Liver (tissue), 9 donors: ENCODE results near the gene HEPN1. TPM values are rescaled to one million over a fixed set of nuclear protein-coding genes. Genes with fewer than 3 reads are reported as not detected.

Experiments
- DNase-seq: peaks from one replicate; pipeline ENCODE4 v3.0.0-alpha.2; 2017; ENCODE audit warnings: low spot score
- H3K27ac ChIP-seq, 2 donors: one replicate each; pipeline ENCODE4 v1.7.0; 2013; ENCODE audit warnings: inconsistent platforms in 2 of 2, low read length in 2 of 2, control low read depth in 1 of 2, low read depth in 1 of 2, mild to moderate bottlenecking in 1 of 2
- H3K27me3 ChIP-seq, 4 donors: one replicate each; pipeline versions ENCODE4 v1.6.1 to v1.7.0; 2013; ENCODE audit warnings: low read length in 3 of 4, inconsistent platforms in 1 of 4, mild to moderate bottlenecking in 1 of 4, moderate library complexity in 1 of 4; ENCODE audit not compliant: control insufficient read depth in 4 of 4, insufficient read depth in 4 of 4
- H3K36me3 ChIP-seq, 4 donors: one replicate each; pipeline versions ENCODE4 v1.6.1 to v1.7.0; 2013; ENCODE audit warnings: low read length in 3 of 4, mild to moderate bottlenecking in 3 of 4, low read depth in 1 of 4, moderate library complexity in 1 of 4; ENCODE audit not compliant: control insufficient read depth in 4 of 4, insufficient read depth in 3 of 4
- H3K4me1 ChIP-seq, 4 donors: one replicate each; pipeline versions ENCODE4 v1.6.1 to v1.7.0; 2013; ENCODE audit warnings: low read length in 3 of 4, mild to moderate bottlenecking in 3 of 4, moderate library complexity in 1 of 4; ENCODE audit not compliant: control insufficient read depth in 4 of 4, insufficient read depth in 4 of 4
- H3K4me3 ChIP-seq, 3 donors: one replicate each; pipeline versions ENCODE4 v1.6.1 to v1.7.0; 2013; ENCODE audit warnings: low read length in 3 of 3, control low read depth in 1 of 3, low read depth in 1 of 3, mild to moderate bottlenecking in 1 of 3
- H3K9ac ChIP-seq, 2 donors: one replicate each; pipeline ENCODE4 v1.7.0; 2013; ENCODE audit warnings: low read length in 2 of 2, mild to moderate bottlenecking in 2 of 2, moderate library complexity in 2 of 2, control low read depth in 1 of 2, low read depth in 1 of 2
- H3K9me3 ChIP-seq, 4 donors: one replicate each; pipeline versions ENCODE4 v1.6.1 to v1.7.0; 2013; ENCODE audit warnings: low read length in 3 of 4; ENCODE audit not compliant: control insufficient read depth in 4 of 4
- ATF3 ChIP-seq: IDR thresholded peaks from 2 replicates; pipeline ENCODE4 v1.6.1; 2016; ENCODE audit warnings: antibody characterized with exemption
- CTCF ChIP-seq: fragments of 150-350 bp; IDR thresholded peaks from 2 replicates; pipeline ENCODE4 v1.5.1; 2017; ENCODE audit warnings: improper control_type of control experiment, low read depth, low read length; ENCODE audit not compliant: missing input control
- EGR1 ChIP-seq, 2 donors: IDR thresholded peaks; 2 replicates each; pipeline ENCODE4 v1.6.1; 2016 to 2018; ENCODE audit warnings: antibody characterized with exemption in 2 of 2, low read depth in 2 of 2
- FOXA1 ChIP-seq: IDR thresholded peaks from 2 replicates; pipeline ENCODE4 v1.6.1; 2016; ENCODE audit warnings: antibody characterized with exemption
- FOXA2 ChIP-seq: IDR thresholded peaks from 2 replicates; pipeline ENCODE4 v1.6.1; 2016; ENCODE audit warnings: antibody characterized with exemption
- GABPA ChIP-seq, 2 donors: IDR thresholded peaks in 1 of 2; conservative IDR thresholded peaks in 1 of 2; 2 replicates each; pipeline ENCODE4 v1.6.1; 2016; ENCODE audit warnings: antibody characterized with exemption in 2 of 2, mild to moderate bottlenecking in 1 of 2, moderate library complexity in 1 of 2
- HNF4A ChIP-seq, 2 donors: conservative IDR thresholded peaks; 2 replicates each; pipeline ENCODE4 v1.6.1; 2016; ENCODE audit warnings: antibody characterized with exemption in 2 of 2, mild to moderate bottlenecking in 2 of 2
- HNF4G ChIP-seq: IDR thresholded peaks from 2 replicates; pipeline ENCODE4 v1.6.1; 2016; ENCODE audit warnings: antibody characterized with exemption
- JUND ChIP-seq, 2 donors: IDR thresholded peaks; 2 replicates each; pipeline ENCODE4 v1.6.1; 2016; ENCODE audit warnings: antibody characterized with exemption in 2 of 2
- NR2F2 ChIP-seq: IDR thresholded peaks from 2 replicates; pipeline ENCODE4 v1.6.1; 2016; ENCODE audit warnings: antibody characterized with exemption
- RAD21 ChIP-seq, 2 donors: IDR thresholded peaks; 2 replicates each; pipeline ENCODE4 v1.6.1; 2016; ENCODE audit warnings: antibody characterized with exemption in 2 of 2, mild to moderate bottlenecking in 2 of 2
- REST ChIP-seq: IDR thresholded peaks from 2 replicates; pipeline ENCODE4 v1.6.1; 2016; ENCODE audit warnings: antibody characterized with exemption, mild to moderate bottlenecking
- RXRA ChIP-seq, 2 donors: IDR thresholded peaks; 2 replicates each; pipeline ENCODE4 v1.6.1; 2017 to 2018; ENCODE audit warnings: antibody characterized with exemption in 2 of 2, mild to moderate bottlenecking in 1 of 2
- SP1 ChIP-seq: IDR thresholded peaks from 2 replicates; pipeline ENCODE4 v1.6.1; 2018; ENCODE audit warnings: antibody characterized with exemption, mild to moderate bottlenecking
- TAF1 ChIP-seq: conservative IDR thresholded peaks from 2 replicates; pipeline ENCODE4 v1.6.1; 2016; ENCODE audit warnings: antibody characterized with exemption, mild to moderate bottlenecking
- YY1 ChIP-seq: IDR thresholded peaks from 2 replicates; pipeline ENCODE4 v1.6.1; 2016; ENCODE audit warnings: antibody characterized with exemption, mild to moderate bottlenecking
- whole genome bisulfite sequencing: extraction: QIAGEN DNeasy Blood & Tissue Kit; methylation state at CpG from one replicate; pipeline ENCODE4 v1.1.7; 2013; 5-methylcytosine and 5-hydroxymethylcytosine counted together
- polyA plus RNA-seq, 2 donors: library from polyadenylated mRNA; stranded (reverse) in 1 of 2; unstranded in 1 of 2; fragments of 200-250 nt in 1 of 2; fragments of >200 nt in 1 of 2; fragmentation: Nextera tagmentation in 1 of 2; extraction: Ambion mirVana in 1 of 2; gene quantifications; one replicate each; pipeline versions ENCODE4 v1.2.1 to v1.2.3, GENCODE V29; 2013 to 2015
- total RNA-seq, 2 donors: library from RNA; depleted of rRNA; stranded (reverse); fragments of >200 nt; gene quantifications; one replicate each; pipeline ENCODE4 v1.2.3, GENCODE V29; 2014
- TF ChIP-seq, protein P1 (sequence below): IDR thresholded peaks from 2 replicates; pipeline ENCODE4 v1.6.1; 2016; ENCODE audit warnings: antibody characterized with exemption
- TF ChIP-seq, protein P2 (sequence below): IDR thresholded peaks from 2 replicates; pipeline ENCODE4 v1.6.1; 2016; ENCODE audit warnings: antibody characterized with exemption
- donor health status: healthy.
- donor health status: healthy.
- donor health status: healthy.
- donor health status: healthy.
- donor health status: healthy.

The HEPN1 gene
- total and polyA plus RNA-seq, 4 donors = 0.22 to 2.6 TPM; not detected in 2

GRCh38 chr11:124922831-124923230 is 3.8 kb downstream of the HEPN1 start (continued):
- TF ChIP-seq, protein P1, sequence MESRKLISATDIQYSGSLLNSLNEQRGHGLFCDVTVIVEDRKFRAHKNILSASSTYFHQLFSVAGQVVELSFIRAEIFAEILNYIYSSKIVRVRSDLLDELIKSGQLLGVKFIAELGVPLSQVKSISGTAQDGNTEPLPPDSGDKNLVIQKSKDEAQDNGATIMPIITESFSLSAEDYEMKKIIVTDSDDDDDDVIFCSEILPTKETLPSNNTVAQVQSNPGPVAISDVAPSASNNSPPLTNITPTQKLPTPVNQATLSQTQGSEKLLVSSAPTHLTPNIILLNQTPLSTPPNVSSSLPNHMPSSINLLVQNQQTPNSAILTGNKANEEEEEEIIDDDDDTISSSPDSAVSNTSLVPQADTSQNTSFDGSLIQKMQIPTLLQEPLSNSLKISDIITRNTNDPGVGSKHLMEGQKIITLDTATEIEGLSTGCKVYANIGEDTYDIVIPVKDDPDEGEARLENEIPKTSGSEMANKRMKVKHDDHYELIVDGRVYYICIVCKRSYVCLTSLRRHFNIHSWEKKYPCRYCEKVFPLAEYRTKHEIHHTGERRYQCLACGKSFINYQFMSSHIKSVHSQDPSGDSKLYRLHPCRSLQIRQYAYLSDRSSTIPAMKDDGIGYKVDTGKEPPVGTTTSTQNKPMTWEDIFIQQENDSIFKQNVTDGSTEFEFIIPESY = no peak
- TF ChIP-seq SP1 (no peak), YY1 (no peak), EGR1 (IDR thresholded peaks at IDR 0.05; ENCODE audit: low read depth in 2 of 2) (no peak)

- Histone ChIP-seq H3K4me1 (peaks cover 2 to 23% (median 14%) of the 10 kb centered on the region in 4 donors), H3K27me3 (no peaks in the 10 kb centered on the region), H3K27ac (no peak overlapping the region), H3K4me3 (no peak overlapping the region), H3K9me3 (no peaks in the 10 kb centered on the region), H3K9ac (no peak overlapping the region), H3K36me3 (no peaks in the 10 kb centered on the region)
- DNase-seq = no peak
- TF ChIP-seq EGR1 (IDR thresholded peaks at IDR 0.05; ENCODE audit: low read depth in 2 of 2) = no peak
- TF ChIP-seq NR2F2 = no peak
- TF ChIP-seq RXRA (IDR thresholded peaks at IDR 0.05) = no peak
- TF ChIP-seq, protein P2, sequence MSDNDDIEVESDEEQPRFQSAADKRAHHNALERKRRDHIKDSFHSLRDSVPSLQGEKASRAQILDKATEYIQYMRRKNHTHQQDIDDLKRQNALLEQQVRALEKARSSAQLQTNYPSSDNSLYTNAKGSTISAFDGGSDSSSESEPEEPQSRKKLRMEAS = no peak
- TF ChIP-seq SP1 = no peak
Measured at GRCh38 chr11:124923296-124923695, 4.2 kb downstream of the HEPN1 start.

DNA sequence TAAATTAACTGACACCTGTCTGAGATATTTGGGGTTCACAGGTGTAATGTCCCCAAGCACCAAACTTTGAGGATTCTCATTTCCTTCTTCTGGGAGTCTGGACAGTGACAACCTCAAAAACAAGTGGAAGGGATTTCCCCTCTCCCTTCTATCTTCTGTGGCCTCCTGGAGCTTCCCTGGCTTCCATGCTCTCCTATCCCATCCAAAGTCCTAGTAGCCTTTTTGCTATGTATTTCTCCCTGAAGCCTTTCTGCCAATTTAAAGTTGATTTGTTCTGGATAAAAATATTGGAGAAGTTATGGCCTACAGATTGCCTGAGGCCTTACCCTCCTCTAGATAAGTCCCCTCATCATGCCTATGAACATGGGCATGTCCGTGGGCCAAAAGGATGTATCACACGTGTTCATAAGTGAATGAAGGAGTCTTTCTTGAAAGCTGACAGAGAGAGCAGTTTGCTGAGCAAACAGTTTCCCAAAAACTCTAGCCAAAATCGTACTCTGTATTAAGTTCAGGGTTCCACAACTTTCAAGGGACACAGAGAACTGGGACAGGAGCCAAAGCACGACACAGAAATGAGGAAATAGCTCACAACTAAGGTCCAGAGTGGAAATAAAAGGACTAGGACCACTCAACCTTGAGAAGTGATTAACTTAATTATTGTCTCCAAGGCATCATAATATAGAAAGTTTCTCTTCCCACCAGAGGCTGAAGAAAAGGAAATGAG is 10.1 kb downstream of the HEPN1 start:
- H3K9me3 ChIP-seq = no peaks in the 10 kb centered on the region
- no peaks in the 10 kb centered on the region for H3K36me3 ChIP-seq
- H3K27me3 ChIP-seq = no peaks in the 10 kb centered on the region
- WGBS = 14% methylated on average over 4 of the region's 4 CpGs
- H3K4me1 ChIP-seq = peaks cover 3 to 30% (median 17%) of the 10 kb centered on the region in 4 donors
- H3K4me3 ChIP-seq = no peak overlapping the region
- TF ChIP-seq RXRA (IDR thresholded peaks at IDR 0.05) (peak; percentile 73 to 85), REST (peak; percentile 33), EGR1 (IDR thresholded peaks at IDR 0.05; ENCODE audit: low read depth in 2 of 2) (peak in 1 of 2 donors; percentile 45), HNF4G (peak; percentile 93), GABPA (IDR thresholded peaks at IDR 0.05 in 1 of 2, conservative IDR thresholded peaks at IDR 0.05 in 1 of 2) (peak in 1 of 2 donors; percentile 59), CTCF (no peak), RAD21 (IDR thresholded peaks at IDR 0.05) (peak; percentile 43 to 48), FOXA2 (peak; percentile 50), TAF1 (no peak), ATF3 (no peak), JUND (IDR thresholded peaks at IDR 0.05) (peak; percentile 51 to 80), HNF4A (conservative IDR thresholded peaks at IDR 0.05) (peak; percentile 99), SP1 (peak; percentile 95), NR2F2 (no peak), YY1 (peak; percentile 45), FOXA1 (no peak)
- TF ChIP-seq, protein P1 = peak; percentile 63
- TF ChIP-seq, protein P2 = peak; percentile 67
- no peak for DNase-seq
- H3K27ac ChIP-seq = peak overlapping the region; percentile 38 to 77
- no peak overlapping the region for H3K9ac ChIP-seq
